ENCODE data around the gene PTAFR. TPM values are rescaled to one million over a fixed set of nuclear protein-coding genes. Genes with fewer than 3 reads are reported as not detected.

PTAFR gene
- total RNA-seq, 1 experiment from 2014 or later, result 0.04 TPM

DNA sequence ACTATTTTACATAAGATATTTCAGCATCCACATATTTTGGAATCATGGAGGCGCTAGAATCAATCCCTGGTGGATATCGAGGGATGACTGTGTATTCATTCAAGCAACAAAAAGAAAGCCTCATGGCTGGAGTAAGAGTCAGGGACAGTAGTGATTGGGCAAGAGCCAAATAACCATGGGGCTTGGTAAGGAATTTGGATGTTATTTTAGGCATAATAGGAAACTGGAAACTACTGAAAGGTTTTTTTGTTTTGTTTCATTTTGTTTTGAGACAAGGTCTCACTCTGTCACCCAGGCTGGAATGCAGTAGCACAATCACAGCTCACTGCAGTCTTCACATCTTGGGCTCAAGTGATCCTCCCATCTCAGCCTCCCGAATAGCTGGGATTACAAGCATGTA lies 54.3 kb downstream of the PTAFR start:
- no peak for DNase-seq (ENCODE audit: low spot score)

GRCh38 chr1:28119556-28119955 lies 56.9 kb downstream of the PTAFR start:
- no peak for DNase-seq (ENCODE audit: low spot score)

DNA sequence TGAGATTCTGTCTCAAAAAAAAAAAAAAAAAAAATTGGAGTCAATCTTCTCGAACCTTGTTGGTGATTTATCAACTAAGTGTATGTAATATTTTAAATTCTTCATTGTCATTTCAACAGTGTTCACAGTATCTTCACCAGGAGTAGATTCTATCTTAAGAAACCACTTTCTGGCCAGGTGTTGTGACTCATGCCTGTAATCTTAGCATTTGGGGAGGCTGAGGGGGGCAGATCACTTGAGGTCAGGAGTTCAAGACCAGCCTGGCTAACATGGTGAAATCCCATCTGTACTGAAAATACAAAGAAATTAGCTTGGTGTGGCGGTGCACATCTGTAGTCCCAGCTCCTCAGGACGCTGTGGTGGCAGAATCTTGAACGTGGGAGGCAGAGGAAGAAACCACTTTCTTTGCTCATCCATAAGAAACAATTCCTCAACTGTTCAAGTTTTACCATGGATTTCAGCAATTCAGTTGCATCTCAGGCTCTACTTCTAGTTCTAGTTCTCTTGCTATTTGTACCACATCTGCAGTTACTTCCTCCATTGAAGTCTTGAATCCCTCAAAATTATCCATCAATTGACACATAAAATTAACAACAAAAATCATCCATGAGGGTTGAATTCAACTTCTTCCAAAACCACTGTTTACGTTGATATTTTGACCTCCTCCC lies 57.7 kb downstream of the PTAFR start:
- no peak for DNase-seq (ENCODE audit: low spot score)

DNA sequence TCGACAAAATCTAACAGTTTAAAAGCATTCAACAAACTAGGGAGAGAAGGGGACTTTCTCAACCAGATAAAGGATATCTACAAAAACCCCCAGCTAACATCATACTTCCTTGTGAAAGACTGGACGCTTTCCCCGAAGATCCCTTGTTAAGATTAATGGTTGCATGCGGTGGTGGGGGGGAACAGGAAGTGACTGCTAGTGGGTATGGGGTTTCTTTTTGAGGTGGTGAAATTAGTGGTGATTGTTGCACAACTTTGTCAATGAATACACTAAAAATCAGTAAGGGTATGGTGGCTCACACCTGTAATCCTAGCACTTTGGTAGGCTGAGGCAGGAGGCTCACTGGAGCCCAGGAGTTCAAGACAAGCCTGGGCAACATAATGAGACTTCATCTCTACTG lies 61.2 kb downstream of the PTAFR start:
- DNase-seq (ENCODE audit: low spot score), result no peak

DNA sequence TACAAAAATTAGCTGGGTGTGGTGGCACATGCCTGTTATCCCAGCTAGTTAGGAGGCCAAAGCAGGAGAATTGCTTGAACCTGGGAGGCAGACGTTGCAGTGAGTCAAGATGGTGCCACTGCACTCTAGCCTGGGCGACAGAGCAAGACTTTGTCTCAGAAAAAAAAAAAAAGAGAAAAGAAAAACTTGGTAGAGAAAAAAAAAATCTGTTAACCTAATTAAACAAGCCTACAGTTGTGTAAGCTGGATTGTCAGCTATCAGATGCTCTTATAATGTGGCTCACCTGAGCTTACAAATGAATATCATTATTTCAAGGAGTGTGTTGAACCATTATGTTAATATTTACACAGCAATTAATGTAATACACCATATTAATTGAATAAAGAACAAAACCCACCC lies 61.6 kb downstream of the PTAFR start:
- no peak for DNase-seq (ENCODE audit: low spot score)

GRCh38 chr1:28113242-28113572 lies 63.3 kb downstream of the PTAFR start:
- no peak for DNase-seq (ENCODE audit: low spot score)

DNA sequence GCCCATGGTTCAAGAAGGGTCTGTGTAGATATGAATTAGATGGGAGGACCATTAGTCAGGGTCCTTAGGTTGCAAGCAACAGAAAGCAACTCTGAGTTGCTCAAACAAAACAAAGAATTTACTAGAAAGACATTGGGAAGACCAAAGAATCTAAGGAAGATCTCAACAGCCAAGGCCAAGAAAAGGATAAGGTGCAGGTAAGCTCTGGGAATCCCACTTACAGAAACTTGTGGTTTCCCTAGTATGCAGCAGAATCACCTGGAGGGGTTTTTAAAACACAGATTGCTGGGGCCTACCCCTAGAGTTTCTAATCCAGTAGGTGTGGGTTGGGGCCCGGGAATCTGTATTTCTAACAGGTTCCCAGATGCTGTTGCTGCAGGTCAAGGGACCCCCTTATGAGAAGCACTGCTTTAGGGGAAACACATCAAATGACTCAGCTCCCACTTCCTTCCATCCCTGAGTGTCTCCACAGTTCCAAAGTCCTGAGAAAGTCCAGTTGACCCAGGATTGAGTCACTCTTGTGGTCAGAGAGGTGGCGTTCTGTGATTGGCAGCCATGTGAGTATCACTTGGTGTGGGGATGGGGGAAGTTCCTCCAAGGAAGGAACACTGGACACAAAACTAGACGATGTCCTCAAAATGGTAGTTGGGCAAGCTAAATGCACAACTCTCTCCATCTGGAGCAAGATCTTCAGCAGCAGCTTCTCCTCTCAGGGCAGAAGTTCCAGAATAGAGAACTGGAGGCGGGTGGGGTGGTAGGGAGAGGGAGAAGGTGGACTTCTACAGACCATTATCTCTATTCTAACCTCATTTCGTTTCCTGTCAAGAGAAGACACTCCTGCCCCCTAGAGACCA lies 63.9 kb downstream of the PTAFR start:
- no peak for DNase-seq (ENCODE audit: low spot score)

DNA sequence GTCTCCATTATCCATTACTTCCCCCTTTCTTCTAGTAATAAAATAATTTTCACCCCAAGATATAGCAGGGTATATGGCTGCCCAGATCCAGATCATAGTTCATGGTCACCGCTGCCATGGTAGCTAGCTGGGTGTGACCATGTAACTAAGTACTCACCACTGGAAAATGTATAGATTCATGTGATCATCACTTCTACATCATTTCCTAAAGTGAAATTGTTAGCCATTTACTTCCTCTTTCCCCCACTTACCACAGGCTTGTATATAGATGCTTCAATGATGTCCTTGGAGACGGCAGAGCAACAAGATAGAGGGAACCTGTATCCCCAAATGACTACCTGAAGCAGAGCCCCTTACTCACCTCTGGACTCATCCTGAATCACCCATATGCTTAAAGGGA lies 65.3 kb downstream of the PTAFR start:
- no peak for DNase-seq (ENCODE audit: low spot score)

- no peak for DNase-seq (ENCODE audit: low spot score)
Measured at GRCh38 chr1:28110555-28110954, 65.9 kb downstream of the PTAFR start.

DNA sequence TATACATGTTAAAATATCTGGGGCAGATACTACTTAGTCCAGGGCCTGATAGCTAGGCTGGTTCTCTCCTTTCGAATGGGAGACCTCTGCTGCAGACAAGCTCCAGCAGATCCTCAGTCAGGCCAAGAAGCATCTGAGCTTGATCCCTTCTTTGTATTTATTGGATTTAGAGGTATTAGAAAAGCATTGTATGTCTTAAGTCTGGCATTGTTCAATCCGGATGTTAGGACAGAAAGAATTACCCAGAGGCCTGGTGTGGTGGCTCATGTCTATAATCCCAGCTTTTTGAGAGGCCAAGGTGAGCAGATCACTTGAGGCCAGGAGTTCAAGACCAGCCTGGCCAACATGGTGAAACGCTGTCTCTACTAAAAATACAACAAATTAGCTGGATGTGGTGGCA lies 66.9 kb downstream of the PTAFR start:
- no peak for DNase-seq (ENCODE audit: low spot score)

- DNase-seq (ENCODE audit: low spot score), result no peak
Measured at GRCh38 chr1:28108001-28108400, 68.5 kb downstream of the PTAFR start.

GRCh38 chr1:28104866-28105467 lies 71.5 kb downstream of the PTAFR start:
- DNase-seq (ENCODE audit: low spot score), result no peak

- no peak for DNase-seq (ENCODE audit: low spot score)
Measured at GRCh38 chr1:28102189-28102588, 74.3 kb downstream of the PTAFR start.

- no peak for DNase-seq (ENCODE audit: low spot score)
Measured at GRCh38 chr1:28099050-28099769, 77.3 kb downstream of the PTAFR start.

Other genes with a start within 250 kb of the PTAFR start
- 0.23 and 1.6 TPM in 2 replicates for gene SMPDL3B, start 241.7 kb downstream of the PTAFR start, total RNA-seq (2014; rRNA removed; shearing (Covaris generic))
- gene XKR8, start 216.7 kb downstream of the PTAFR start, total RNA-seq (2014; rRNA removed; shearing (Covaris generic)), result not detected in 2 replicates
- 8.2 and 9.2 TPM in 2 replicates for gene EYA3, start 88.1 kb downstream of the PTAFR start, total RNA-seq (2014; rRNA removed; shearing (Covaris generic))
- gene DNAJC8, start 56.3 kb upstream of the PTAFR start, total RNA-seq (2014; rRNA removed; shearing (Covaris generic)), result 118 and 119 TPM in 2 replicates
- gene ATP5IF1, start 59.4 kb upstream of the PTAFR start, total RNA-seq (2014; rRNA removed; shearing (Covaris generic)), result 297 and 318 TPM in 2 replicates
- gene SESN2, start 82.8 kb upstream of the PTAFR start, total RNA-seq (2014; rRNA removed; shearing (Covaris generic)), result 11.8 and 13.6 TPM in 2 replicates
- 14.9 and 20.7 TPM in 2 replicates for gene MED18, start 152.3 kb upstream of the PTAFR start, total RNA-seq (2014; rRNA removed; shearing (Covaris generic))
- gene PHACTR4, start 193.1 kb upstream of the PTAFR start, total RNA-seq (2014; rRNA removed; shearing (Covaris generic)), result 7.9 and 15.5 TPM in 2 replicates

All from H4 (cell line).